Gastroesophageal sphincter (tissue), 3 donors: ENCODE data around the gene RNF19B.

Experiments used
- CTCF ChIP-seq, 4 experiments: fragments of 200-600 bp in 2 of 4; fragments of 450-650 bp in 2 of 4; sonication (generic) in 1 of 4; IDR thresholded peaks; one replicate each; pipeline ENCODE4 v1.5.1; 2017 to 2019; ENCODE audit warnings: antibody characterized with exemption in 4 of 4, mild to moderate bottlenecking in 2 of 4, moderate library complexity in 2 of 4
- EP300 ChIP-seq: sonication (generic); formaldehyde crosslinking; IDR thresholded peaks from one replicate; pipeline ENCODE4 v1.6.1; 2017; ENCODE audit warnings: antibody characterized with exemption, mild to moderate bottlenecking
- POLR2AphosphoS5 ChIP-seq: sonication (generic); formaldehyde crosslinking; IDR thresholded peaks from one replicate; pipeline ENCODE4 v1.6.1; 2017; ENCODE audit warnings: antibody characterized with exemption

GRCh38 chr1:32967888-32968568 is 3.4 kb upstream of the RNF19B start:
- TF ChIP-seq CTCF (IDR thresholded peaks at IDR 0.05) (no peak), EP300 (no peak), POLR2AphosphoS5 (no peak)
